ENCODE results near the gene CCDC47.
A peak's percentile ranks its signal among the peaks of the same experiment; 100 is the strongest.
"Not testable (repeated sequence)": the region's sequence is repeated elsewhere in the genome, so short reads cannot be mapped to it uniquely, and the experiment has no call there.

CCDC47 gene

GRCh38 chr17:63720194-63720593 lies 53.2 kb downstream of the CCDC47 start:
- not testable (repeated sequence) for DNase-seq

- no peak for DNase-seq
These were observed 54.4 kb downstream of the CCDC47 start for GRCh38 chr17:63718988-63719387.

- DNase-seq, result no peak
These were observed 57.0 kb downstream of the CCDC47 start for GRCh38 chr17:63716426-63716825.

DNA sequence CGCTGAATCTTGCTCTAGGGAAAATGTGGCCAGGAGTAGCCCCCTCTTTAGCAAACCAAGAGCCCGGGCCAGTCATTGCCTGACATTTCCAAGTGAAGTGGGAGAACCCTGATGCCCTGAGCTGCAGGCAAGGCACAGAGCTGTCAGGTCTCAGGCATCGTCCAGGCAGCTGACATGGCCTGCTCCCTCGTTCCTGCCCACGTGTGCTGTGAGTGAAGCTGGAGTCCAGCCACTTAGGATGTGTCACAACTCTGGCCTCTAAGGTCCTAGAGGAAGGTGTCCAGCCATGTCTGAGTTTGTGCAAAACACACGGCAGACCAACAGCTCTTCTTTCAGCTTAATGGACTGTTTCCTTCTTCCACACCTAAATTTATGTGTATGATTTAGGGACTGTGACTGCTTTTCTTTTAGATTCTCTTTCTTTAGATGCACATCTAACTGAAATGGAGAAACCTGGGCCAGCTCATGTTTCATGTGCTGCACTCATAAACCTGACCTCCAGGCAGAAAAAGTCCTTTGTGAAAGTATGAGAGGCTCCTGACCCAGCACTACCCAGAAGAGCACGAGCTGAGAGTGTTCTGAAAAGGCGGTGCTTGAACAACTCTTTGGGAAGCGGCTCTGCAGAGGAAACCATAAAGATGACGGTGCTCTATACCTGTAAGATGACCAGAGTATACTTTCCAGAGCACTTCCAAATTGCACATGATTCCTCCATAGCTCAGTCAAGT lies 58.7 kb downstream of the CCDC47 start:
- no peak for DNase-seq

- no peak for DNase-seq
These were observed 64.3 kb downstream of the CCDC47 start for GRCh38 chr17:63709110-63709509.

DNA sequence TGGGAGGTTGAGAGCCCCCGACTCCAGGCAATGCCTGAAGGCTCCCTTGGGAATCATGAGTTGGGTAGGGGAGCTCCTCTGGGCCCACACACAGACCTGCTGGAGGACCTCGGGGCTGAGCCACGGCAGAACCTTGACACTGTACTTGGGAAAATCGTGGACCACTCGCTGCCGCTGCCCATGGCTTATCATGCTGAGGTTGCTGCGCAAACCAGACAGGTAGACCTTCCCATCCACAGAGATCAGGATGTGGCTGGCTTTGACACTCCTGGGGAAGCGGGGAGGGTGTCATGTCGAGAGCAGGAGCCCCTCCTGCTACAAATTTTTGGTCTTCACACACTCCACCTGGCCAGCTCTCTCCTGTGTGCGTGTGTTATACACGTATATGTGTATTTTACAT lies 66.2 kb downstream of the CCDC47 start:
- DNase-seq, result no peak

- DNase-seq, result no peak
These were observed 66.9 kb downstream of the CCDC47 start for GRCh38 chr17:63706336-63707082.

DNA sequence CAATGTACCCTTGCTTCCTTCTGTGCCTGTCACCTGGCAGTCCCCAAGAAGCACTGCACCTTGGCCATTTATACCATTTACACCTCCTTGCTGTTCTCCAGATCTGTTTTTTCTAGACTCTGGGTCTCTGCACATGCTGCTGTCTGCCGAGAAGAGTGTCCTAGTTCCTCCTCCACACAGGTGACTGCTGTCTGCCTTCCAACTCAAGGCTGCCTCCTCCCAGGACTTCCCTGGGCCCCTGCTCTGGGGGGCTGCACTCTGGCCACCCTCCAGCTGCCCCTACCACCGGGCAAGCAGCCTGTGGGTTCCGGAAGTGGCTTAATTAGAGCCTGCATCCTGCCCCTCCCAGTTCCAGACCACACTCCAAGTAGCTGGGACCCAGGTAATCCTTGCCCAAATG lies 67.7 kb downstream of the CCDC47 start:
- no peak for DNase-seq

DNA sequence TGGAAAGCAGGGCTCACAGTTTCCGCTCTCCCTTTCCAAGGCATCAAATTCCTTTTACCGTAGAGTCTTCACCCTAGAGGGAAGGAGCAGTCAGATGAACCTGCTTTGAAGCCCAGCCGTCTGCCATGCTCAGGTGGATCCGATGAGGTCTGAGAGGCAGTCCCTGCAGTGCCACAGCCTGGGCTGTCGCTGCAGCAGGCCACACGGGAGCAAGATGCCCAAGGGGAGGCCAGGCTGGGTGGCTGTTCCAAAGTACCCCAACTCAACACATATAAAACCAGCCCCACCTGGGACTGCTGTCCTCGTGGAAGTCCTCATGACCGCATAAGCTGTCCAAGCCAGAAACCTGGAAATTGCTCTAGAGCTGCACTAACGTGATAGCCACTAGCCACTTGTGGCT lies 68.6 kb downstream of the CCDC47 start:
- DNase-seq, result no peak

GRCh38 chr17:63704259-63704576 lies 69.2 kb downstream of the CCDC47 start:
- DNase-seq, result no peak

DNA sequence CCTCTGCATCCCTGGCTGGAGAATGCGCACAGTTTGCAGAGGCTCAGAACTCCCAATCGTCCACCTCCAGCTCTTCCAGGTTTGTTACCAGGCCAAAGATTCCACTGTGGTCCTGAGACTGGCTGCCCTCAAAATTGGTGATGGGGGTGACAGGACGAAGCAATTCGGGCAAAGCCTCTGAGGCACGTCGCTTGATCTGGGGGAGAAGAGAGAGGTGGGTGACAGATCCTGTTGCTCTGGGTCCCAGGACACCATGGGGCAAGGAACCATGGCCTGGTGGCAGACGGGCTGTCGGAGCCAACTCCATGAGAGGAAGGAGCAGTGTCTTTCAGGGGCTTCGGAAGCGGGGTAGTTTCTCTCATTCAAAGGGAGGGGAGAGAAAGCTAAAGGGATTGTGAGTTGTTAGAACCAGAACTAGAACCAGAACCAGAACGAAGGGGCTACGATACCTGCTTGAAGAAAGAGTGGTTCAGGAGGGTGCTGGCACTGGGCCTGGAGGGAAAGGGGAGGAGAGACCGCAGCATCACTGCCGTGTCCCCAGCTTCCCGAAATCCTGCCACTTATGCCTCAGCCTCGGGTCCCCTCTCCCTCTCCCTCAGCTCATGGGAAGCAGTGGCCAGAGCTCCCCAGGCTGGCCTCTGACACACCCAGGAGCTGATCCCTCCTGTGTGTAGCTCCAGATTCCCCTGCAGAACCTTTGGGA lies 69.7 kb downstream of the CCDC47 start:
- no peak for DNase-seq

DNA sequence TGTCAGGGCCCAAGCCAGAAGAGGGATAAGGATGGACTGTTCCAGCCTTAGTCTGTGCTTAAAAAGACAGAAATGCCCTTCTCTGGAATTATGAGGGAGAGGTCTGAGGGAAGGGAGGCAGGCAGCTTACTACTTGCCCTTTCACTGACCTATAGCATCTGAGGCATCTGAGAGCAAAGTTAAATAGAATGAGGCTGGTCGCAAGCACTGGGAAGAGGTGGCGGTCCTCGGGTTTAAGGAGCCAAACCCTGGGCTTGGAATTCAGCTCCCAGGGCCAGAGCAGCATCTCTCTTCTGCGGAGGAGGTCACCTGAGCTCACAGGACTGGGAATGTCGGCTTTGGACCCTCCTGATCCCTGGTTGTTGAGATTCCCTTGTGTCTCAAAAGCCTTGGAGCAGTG lies 70.4 kb downstream of the CCDC47 start:
- no peak for DNase-seq

GRCh38 chr17:63702721-63703015 lies 70.7 kb downstream of the CCDC47 start:
- no peak for DNase-seq

- no peak for DNase-seq
These were observed 71.3 kb downstream of the CCDC47 start for GRCh38 chr17:63701868-63702720.

- DNase-seq, result no peak
These were observed 72.0 kb downstream of the CCDC47 start for GRCh38 chr17:63701456-63701820.

GRCh38 chr17:63700528-63701455 lies 72.6 kb downstream of the CCDC47 start:
- peak; percentile 74 for DNase-seq

DNA sequence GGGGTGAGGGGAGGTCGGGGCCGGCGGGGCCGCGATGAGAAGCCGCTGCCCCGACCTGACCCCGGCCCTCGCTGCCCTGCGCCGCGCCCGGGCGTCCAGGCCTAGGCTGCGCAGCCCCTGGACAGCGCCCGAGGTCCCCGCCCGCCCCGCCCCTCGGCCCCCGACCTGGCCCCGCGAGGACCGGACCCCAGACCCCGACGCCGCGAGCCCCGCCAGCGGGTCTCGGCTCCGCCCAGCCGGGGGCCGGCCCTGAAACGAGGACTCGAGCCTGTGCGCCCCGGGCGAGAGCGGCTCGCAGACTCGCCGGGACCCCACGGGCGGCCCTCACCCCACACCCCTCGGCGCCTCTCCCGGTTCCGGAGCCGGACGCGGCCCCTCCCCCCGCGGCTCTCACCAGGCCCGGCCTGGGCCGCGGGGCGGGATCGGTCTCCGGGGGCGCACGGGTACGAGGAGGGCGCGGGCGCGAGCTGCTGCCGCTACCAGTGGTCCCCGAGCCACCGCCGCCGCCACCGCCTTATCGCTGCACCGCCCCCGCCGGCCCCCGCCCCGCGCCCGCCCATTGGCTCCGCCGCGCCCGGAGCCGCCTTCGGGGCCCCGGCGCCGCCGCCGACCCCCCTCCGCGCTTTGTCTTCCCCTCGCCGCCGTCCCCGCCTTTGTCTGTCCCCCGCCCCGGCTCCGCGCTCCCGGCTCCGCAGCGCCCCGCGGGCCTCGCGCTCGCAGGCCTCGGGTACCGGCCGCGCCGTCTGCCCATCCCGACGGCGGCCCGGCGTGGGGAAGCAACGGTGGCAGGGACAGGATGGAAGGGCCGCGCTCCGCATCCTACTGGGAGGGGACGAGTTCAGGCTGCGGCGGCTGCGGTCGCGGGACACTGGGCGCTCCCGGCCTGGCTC lies 73.5 kb downstream of the CCDC47 start, which contains the start of gene LIMD2:
Gene LIMD2 (minus strand): TSS at position 488 of the 890 bp plus-strand sequence. CDS start 827 bp downstream, outside the sequence.
- peak; percentile 74 for DNase-seq

DNA sequence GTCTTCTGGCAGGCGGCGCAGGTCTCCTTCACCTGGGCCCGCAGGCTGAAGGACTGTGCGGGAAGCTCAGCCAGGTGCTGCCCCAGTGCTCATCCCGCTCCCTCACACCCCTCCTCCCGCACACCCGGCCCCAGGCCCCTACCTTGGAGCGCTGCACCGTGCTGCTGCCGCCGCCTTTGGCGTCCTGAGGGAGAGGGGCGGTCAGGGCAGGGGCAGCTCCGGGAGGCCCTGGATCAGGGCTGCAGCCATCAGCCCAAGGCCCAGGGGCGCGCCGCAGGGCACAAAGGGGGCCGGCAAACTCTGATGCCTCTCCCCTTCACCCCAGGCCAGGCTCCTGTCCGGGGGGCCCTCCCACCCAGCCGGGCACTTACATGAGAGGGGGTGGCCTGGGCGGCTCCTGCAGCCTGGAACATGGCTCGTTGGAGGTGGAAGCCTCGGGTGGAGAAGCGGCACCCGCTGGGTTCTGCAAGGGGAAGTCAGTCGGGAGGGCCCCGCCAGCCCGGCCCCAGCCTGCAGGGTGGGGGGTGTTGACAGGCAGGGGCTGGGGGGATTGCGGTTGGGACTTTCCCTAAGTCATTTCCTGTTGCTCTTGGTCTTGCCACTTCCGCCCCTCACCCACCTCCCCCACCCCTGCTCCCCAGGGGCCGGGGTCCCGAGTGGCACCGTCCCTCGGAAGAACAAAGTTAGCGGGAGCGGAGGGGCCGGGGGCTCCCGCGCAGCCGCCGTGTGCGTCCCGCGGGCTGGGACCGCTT lies 74.3 kb downstream of the CCDC47 start:
- peak; percentile 68 for DNase-seq

- no peak for DNase-seq
These were observed 75.0 kb downstream of the CCDC47 start for GRCh38 chr17:63698381-63698885.

Data from right hindlimb (tissue), 1 donor.